MCF 10A (cell line): ENCODE measurements around the gene ZNF407. TPM values are rescaled to one million over a fixed set of nuclear protein-coding genes. Genes with fewer than 3 reads are reported as not detected.

ENCODE experiments used
- BruUV-seq: library from RNA; stranded (reverse); fragments of 400-500 nt; replicated peaks from 2 replicates; lab custom pipeline; 2021; lab: Mats Ljungman, UMichigan
- CTCF ChIA-PET: fragments of 300-600 bp; sonication (Branson Sonifier 250); formaldehyde crosslinking; extraction: SDS; loops from one replicate; lab custom pipeline; 2021; ENCODE audit warnings: antibody characterized with exemption, inconsistent platforms; lab: Yijun Ruan, JAX
- POLR2A ChIA-PET: fragments of 300-600, 350-650 bp; sonication (Branson Sonifier 250); formaldehyde crosslinking; extraction: SDS; loops from one replicate; lab custom pipeline; 2020; ENCODE audit warnings: antibody characterized with exemption, inconsistent platforms; lab: Yijun Ruan, JAX
- DNase-seq: peaks from one replicate; pipeline ENCODE4 v3.0.0-alpha.2; 2018; ENCODE audit not compliant: unreplicated experiment
- H3K27ac Mint-ChIP-seq: one replicate; pipeline ENCODE4 v1.8.0; 2022; ENCODE audit warnings: mild to moderate bottlenecking, low read depth, mixed read lengths; ENCODE audit not compliant: unreplicated experiment
- H3K27me3 Mint-ChIP-seq: one replicate; pipeline ENCODE4 v1.8.0; 2022; ENCODE audit warnings: mixed read lengths; ENCODE audit not compliant: insufficient read depth, unreplicated experiment
- H3K36me3 Mint-ChIP-seq: one replicate; pipeline ENCODE4 v1.8.0; 2022; ENCODE audit warnings: mild to moderate bottlenecking, moderate library complexity, mixed read lengths; ENCODE audit not compliant: insufficient read depth, unreplicated experiment
- H3K4me1 Mint-ChIP-seq: one replicate; pipeline ENCODE4 v1.8.0; 2022; ENCODE audit warnings: mixed read lengths; ENCODE audit not compliant: insufficient read depth, unreplicated experiment
- H3K4me3 Mint-ChIP-seq: one replicate; pipeline ENCODE4 v1.8.0; 2022; ENCODE audit warnings: mild to moderate bottlenecking, moderate library complexity, mixed read lengths; ENCODE audit not compliant: unreplicated experiment
- H3K9me3 Mint-ChIP-seq: one replicate; pipeline ENCODE4 v1.8.0; 2022; ENCODE audit warnings: mixed read lengths; ENCODE audit not compliant: unreplicated experiment
- CTCF ChIP-seq: fragments of 200-600 bp; IDR thresholded peaks from one replicate; pipeline ENCODE4 v1.8.0; 2022; ENCODE audit warnings: antibody characterized with exemption, mild to moderate bottlenecking; ENCODE audit not compliant: unreplicated experiment
- intact Hi-C: fragments of 100-400 bp; cut with micrococcal nuclease; formaldehyde crosslinking; loops from 2 replicates; pipeline ENCODE4 v1.14.1; 2022
- total RNA-seq: library from RNA; stranded (reverse); gene quantifications from 2 replicates; pipeline ENCODE4 v1.2.3, GENCODE V29; 2022

Gene ZNF407
- total RNA-seq, 1 experiment from 2014 or later, result 9.5 TPM

- Mint-ChIP-seq H3K27ac (no peak overlapping the region), H3K9me3 (no peaks in the 10 kb centered on the region), H3K36me3 (no peaks in the 10 kb centered on the region), H3K4me1 (no peaks in the 10 kb centered on the region), H3K4me3 (no peak overlapping the region), H3K27me3 (no peaks in the 10 kb centered on the region)
- intact Hi-C loops, result no loop called here
- ChIA-PET POLR2A (no interaction called here), CTCF (interaction anchor here (0.5 to 1.2 kb wide), 4 partner anchors 19 to 1358 kb away, joined by 3 to 4 read pairs (median 3); no protein-coding TSS in a partner anchor)
- TF ChIP-seq CTCF, result no peak
- no peak for DNase-seq
- no TSS peak for BruUV-seq
These were observed 26.8 kb downstream of the ZNF407 start for GRCh38 chr18:74624466-74624865.

DNA sequence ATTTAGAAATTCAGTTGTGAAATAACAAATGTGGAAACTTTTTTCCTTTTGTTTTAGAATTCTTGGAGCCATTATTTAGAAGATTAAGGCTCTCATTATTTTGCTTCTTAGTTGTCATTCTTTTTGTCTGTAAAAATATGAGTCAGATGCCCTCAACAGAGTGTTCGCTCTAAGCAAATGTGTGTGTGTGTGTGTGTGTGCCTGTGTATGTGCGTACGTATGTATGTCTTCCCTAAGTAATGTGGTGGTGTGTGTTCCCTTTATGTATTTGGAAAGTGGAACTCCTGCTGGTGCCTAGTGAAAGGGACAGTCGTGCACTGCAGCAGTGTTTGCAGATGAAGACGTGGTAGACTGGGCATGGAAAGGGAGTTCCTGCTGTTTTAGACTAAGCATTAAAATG, 27.5 kb downstream of the ZNF407 start:
- Mint-ChIP-seq H3K4me3 (no peak overlapping the region), H3K9me3 (no peaks in the 10 kb centered on the region), H3K27me3 (no peaks in the 10 kb centered on the region), H3K36me3 (no peaks in the 10 kb centered on the region), H3K4me1 (no peaks in the 10 kb centered on the region), H3K27ac (no peak overlapping the region)
- DNase-seq, result no peak
- POLR2A ChIA-PET, result no interaction called here
- CTCF ChIA-PET, result interaction anchor here (0.5 to 0.7 kb wide), 2 partner anchors 543 to 784 kb away, joined by 3 to 4 read pairs; no protein-coding TSS in a partner anchor
- intact Hi-C loops, result no loop called here
- no TSS peak for BruUV-seq
- TF ChIP-seq CTCF, result no peak

DNA sequence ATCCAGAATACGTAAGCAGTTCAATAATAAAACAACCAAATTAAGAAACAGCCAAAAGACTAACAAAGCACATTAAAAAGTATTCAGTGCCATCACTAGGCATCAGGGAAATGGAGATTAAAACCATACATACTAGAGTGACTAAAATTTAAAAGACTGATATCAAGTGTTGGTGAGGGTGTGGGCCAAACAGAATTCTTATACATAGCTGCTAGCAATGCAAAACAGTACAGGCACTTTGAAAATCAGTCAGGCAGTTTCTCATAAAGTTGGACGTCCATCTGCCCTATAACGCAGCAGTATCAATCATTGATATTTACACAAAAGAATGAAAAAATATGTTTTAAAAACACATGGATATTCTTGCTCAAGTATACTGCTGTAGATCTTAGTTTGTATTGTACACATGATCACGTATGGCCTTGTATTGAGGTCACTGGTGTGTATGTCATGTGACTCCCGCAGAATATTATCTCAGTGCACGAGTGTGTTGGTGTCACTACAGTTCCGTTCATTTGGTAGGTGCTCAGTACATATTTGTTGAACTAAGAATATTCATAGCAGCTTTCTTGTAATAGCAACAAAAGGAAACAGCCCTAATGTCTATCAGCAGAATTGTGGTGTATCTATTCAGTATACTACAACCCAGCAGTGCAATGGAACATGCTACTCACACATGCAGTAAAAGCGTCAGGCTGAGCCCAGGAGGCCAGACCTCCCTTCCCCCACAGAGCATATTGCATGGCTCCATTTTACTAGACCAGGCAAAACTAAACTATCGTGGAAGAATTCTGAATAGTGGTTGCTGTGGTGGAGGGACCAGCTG, 28.6 kb downstream of the ZNF407 start:
- Mint-ChIP-seq H3K27ac (no peak overlapping the region), H3K36me3 (no peaks in the 10 kb centered on the region), H3K27me3 (no peaks in the 10 kb centered on the region), H3K4me1 (no peaks in the 10 kb centered on the region), H3K9me3 (no peaks in the 10 kb centered on the region), H3K4me3 (no peak overlapping the region)
- intact Hi-C loops, result no loop called here
- DNase-seq, result no peak
- no peak for TF ChIP-seq CTCF
- POLR2A ChIA-PET, result no interaction called here
- BruUV-seq, result no TSS peak
- CTCF ChIA-PET, result interaction anchor here (2.3 kb wide), 1 partner anchor 27 kb away, joined by 5 read pairs; no protein-coding TSS in a partner anchor

DNA sequence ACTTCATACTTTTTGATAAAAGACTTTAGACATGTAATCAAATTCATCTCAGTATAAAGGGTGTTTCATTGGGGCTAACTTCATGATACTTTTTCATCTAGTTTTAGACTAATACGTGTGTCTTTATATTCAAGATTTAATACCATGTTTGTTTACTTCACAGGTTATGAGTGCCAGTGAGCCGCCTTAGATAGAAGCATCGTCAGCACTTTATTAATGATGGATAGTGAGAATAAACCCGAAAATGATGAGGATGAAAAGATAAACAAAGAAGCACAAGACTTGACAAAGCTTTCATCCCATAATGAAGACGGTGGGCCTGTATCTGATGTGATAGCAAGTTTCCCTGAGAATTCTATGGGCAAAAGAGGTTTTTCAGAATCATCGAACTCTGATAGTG, 33.1 kb downstream of the ZNF407 start:
- DNase-seq, result no peak
- no peak for TF ChIP-seq CTCF
- POLR2A ChIA-PET, result no interaction called here
- Mint-ChIP-seq H3K9me3 (no peaks in the 10 kb centered on the region), H3K4me1 (peaks cover 9% of the 10 kb centered on the region), H3K27ac (no peak overlapping the region), H3K4me3 (no peak overlapping the region), H3K36me3 (peaks cover 6% of the 10 kb centered on the region), H3K27me3 (no peaks in the 10 kb centered on the region)
- intact Hi-C loops, result no loop called here
- CTCF ChIA-PET, result interaction anchor here (0.7 kb wide), 1 partner anchor 581 kb away, joined by 4 read pairs; no protein-coding TSS in a partner anchor
- BruUV-seq, result no TSS peak
